GM19240 (cell line): ENCODE data around the gene GRIN3B.

Source experiments
- DNase-seq: peaks from one replicate; pipeline ENCODE4 v3.0.0; 2011; ENCODE audit warnings: low spot score; ENCODE audit not compliant: insufficient read length

Gene GRIN3B

GRCh38 chr19:990746-991145 lies 9.5 kb upstream of the GRIN3B start:
- DNase-seq = no peak

- no peak for DNase-seq
These were observed 8.9 kb upstream of the GRIN3B start for GRCh38 chr19:991174-991931.

GRCh38 chr19:991932-992669 lies 8.1 kb upstream of the GRIN3B start:
- no peak for DNase-seq

- no peak for DNase-seq
These were observed 7.6 kb upstream of the GRIN3B start for GRCh38 chr19:992670-993055.

- DNase-seq = no peak
These were observed 6.8 kb upstream of the GRIN3B start for GRCh38 chr19:993361-993830.

- DNase-seq = no peak
These were observed 6.3 kb upstream of the GRIN3B start for GRCh38 chr19:993831-994393.

GRCh38 chr19:994516-994915 lies 5.7 kb upstream of the GRIN3B start:
- no peak for DNase-seq

- no peak for DNase-seq
These were observed 5.0 kb upstream of the GRIN3B start for GRCh38 chr19:995051-995827.

- no peak for DNase-seq
These were observed 4.0 kb upstream of the GRIN3B start for GRCh38 chr19:996051-996838.

- DNase-seq = no peak
These were observed 2.2 kb upstream of the GRIN3B start for GRCh38 chr19:998064-998463.

GRCh38 chr19:999379-999719 lies 870 bp upstream of the GRIN3B start:
- DNase-seq = no peak

GRCh38 chr19:1000591-1001537 lies 645 bp downstream of the GRIN3B start:
- no peak for DNase-seq

- DNase-seq = peak; percentile 94
These were observed 1.4 kb downstream of the GRIN3B start for GRCh38 chr19:1001538-1002166.

GRCh38 chr19:1002600-1002999 lies 2.4 kb downstream of the GRIN3B start:
- DNase-seq = no peak

GRCh38 chr19:1003283-1003682 lies 3.1 kb downstream of the GRIN3B start:
- DNase-seq = no peak

GRCh38 chr19:1004204-1004802 lies 4.1 kb downstream of the GRIN3B start:
- no peak for DNase-seq

GRCh38 chr19:1004803-1005664 lies 4.8 kb downstream of the GRIN3B start:
- DNase-seq = no peak
